ENCODE measurements around the gene IMPA2. TPM values are rescaled to one million over a fixed set of nuclear protein-coding genes. Genes with fewer than 3 reads are reported as not detected.

Gene IMPA2
- total RNA-seq, 6 experiments from 2014 or later: 32.3 to 51.1 (median 45.7) TPM

DNA sequence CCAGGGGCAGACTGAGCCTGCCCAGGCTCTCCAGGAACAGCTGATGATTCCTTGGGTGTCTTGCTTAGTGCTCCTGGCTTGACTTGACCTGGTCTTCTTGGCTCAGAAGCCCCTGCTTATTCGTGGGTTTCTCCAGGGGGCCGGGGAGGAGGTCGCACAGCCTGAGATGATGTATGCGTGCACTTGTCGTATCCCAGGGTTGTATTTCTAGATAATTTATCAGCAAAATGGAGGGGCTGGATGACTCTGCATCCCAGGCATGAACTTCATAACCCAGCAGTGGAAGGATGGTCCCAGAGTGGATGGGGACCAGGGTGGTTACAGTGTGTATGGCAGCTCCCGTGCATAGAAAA is 25.2 kb downstream of the IMPA2 start:
- ATAC-seq (no peak), DNase-seq (no peak)
- 100% methylated on average over 3 of the region's 6 CpGs for WGBS (ENCODE audit: insufficient coverage, low coverage, low lambda C conversion rate, missing lambda C conversion rate)
- peaks cover 0 to 5% (median 0%) of the 10 kb centered on the region in 4 donors for H3K36me3 ChIP-seq
- no peaks in the 10 kb centered on the region for H3K9me3 ChIP-seq
- intact Hi-C loops (cut with DNase I): no loop called here
- H3K4me3 ChIP-seq: no peak overlapping the region
- H3K27me3 ChIP-seq: no peaks in the 10 kb centered on the region
- H3K27ac ChIP-seq: no peak overlapping the region
- peaks cover 0 to 42% (median 12%) of the 10 kb centered on the region in 4 donors for H3K4me1 ChIP-seq
- no peak for TF ChIP-seq POLR2A (IDR thresholded peaks at IDR 0.05)
- no peak for TF ChIP-seq CTCF (IDR thresholded peaks at IDR 0.05)

GRCh38 chr18:12007063-12007462 is 25.8 kb downstream of the IMPA2 start:
- no peaks in the 10 kb centered on the region for H3K27me3 ChIP-seq
- intact Hi-C loops (cut with DNase I): no loop called here
- ATAC-seq: no peak
- 94% methylated on average over 6 of the region's 12 CpGs for WGBS (ENCODE audit: insufficient coverage, low coverage, low lambda C conversion rate, missing lambda C conversion rate)
- H3K4me3 ChIP-seq: no peak overlapping the region
- no peak overlapping the region for H3K27ac ChIP-seq
- TF ChIP-seq CTCF (IDR thresholded peaks at IDR 0.05) (no peak), POLR2A (IDR thresholded peaks at IDR 0.05) (no peak)
- no peaks in the 10 kb centered on the region for H3K9me3 ChIP-seq
- peaks cover 0 to 5% (median 0%) of the 10 kb centered on the region in 4 donors for H3K36me3 ChIP-seq
- DNase-seq: no peak
- peaks cover 0 to 45% (median 15%) of the 10 kb centered on the region in 4 donors for H3K4me1 ChIP-seq

GRCh38 chr18:12008181-12008767 is 27.0 kb downstream of the IMPA2 start:
- Histone ChIP-seq H3K27ac (peak overlapping the region in 1 of 3 donors; percentile 72), H3K4me1 (peaks cover 0 to 48% (median 16%) of the 10 kb centered on the region in 4 donors), H3K36me3 (peaks cover 0 to 5% (median 0%) of the 10 kb centered on the region in 4 donors), H3K4me3 (no peak overlapping the region), H3K27me3 (no peaks in the 10 kb centered on the region), H3K9me3 (no peaks in the 10 kb centered on the region)
- WGBS (ENCODE audit: insufficient coverage, low coverage, low lambda C conversion rate, missing lambda C conversion rate): 40% methylated on average over 10 of the region's 13 CpGs
- DNase-seq (peak in 1 of 3 donors; percentile 80), ATAC-seq (peak; percentile 78 to 86 (median 82))
- TF ChIP-seq POLR2A (IDR thresholded peaks at IDR 0.05) (no peak), CTCF (IDR thresholded peaks at IDR 0.05) (no peak)
- intact Hi-C loops (cut with DNase I): no loop called here

DNA sequence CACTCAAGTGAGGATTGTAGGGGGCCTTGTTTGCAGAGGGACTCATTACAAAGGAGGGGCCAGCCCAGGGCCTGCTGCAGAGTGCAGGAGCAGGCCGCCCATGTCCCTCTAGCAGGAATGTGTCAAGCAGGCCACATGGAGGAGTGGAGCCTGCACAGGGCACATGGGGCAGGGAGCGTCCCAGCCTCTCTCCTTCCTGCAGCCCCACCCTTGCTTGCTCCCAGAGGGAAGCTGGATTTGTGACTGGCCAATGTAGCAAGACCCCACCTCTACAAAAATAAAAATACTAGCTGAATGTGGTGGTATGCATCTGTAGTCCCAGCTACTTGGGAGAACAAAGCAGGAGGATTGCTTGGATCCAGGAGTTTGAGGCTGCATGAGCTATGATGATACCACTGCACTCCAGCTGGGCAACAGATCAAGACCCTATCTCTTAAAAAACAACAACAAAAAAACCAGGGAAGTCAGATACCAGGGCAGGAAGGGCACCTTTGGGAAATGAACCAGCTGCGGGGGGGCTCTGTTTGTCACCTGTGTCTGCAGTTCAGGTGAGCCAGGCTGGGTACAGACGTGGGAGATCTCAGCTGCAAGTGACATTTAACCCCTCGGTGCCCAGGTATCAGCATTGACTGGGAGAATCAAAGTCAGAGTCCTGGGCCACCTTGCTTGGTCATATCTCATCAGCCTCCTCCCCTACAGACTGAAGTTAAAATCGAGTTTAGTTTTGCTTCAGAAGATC is 27.7 kb downstream of the IMPA2 start:
- Histone ChIP-seq H3K4me3 (no peak overlapping the region), H3K27me3 (no peaks in the 10 kb centered on the region), H3K4me1 (peaks cover 0 to 48% (median 16%) of the 10 kb centered on the region in 4 donors), H3K9me3 (no peaks in the 10 kb centered on the region), H3K36me3 (peaks cover 0 to 5% (median 0%) of the 10 kb centered on the region in 4 donors), H3K27ac (peak overlapping the region in 1 of 3 donors; percentile 72)
- no peak for DNase-seq
- peak in 3 of 4 donors; percentile 2 to 8 (median 7) for ATAC-seq
- intact Hi-C loops (cut with DNase I): no loop called here
- 31% methylated on average over 3 of the region's 6 CpGs for WGBS (ENCODE audit: insufficient coverage, low coverage, low lambda C conversion rate, missing lambda C conversion rate)
- TF ChIP-seq CTCF (IDR thresholded peaks at IDR 0.05) (no peak), POLR2A (IDR thresholded peaks at IDR 0.05) (no peak)

Measured in right lobe of liver (tissue), 6 donors.